ENCODE data around the gene ALPK1. TPM values are rescaled to one million over a fixed set of nuclear protein-coding genes. Genes with fewer than 3 reads are reported as not detected.
"Not testable (repeated sequence)": the region's sequence is repeated elsewhere in the genome, so short reads cannot be mapped to it uniquely, and the experiment has no call there.

ALPK1 gene
- total RNA-seq, 1 donor from 2014 or later = 27.0 TPM

DNA sequence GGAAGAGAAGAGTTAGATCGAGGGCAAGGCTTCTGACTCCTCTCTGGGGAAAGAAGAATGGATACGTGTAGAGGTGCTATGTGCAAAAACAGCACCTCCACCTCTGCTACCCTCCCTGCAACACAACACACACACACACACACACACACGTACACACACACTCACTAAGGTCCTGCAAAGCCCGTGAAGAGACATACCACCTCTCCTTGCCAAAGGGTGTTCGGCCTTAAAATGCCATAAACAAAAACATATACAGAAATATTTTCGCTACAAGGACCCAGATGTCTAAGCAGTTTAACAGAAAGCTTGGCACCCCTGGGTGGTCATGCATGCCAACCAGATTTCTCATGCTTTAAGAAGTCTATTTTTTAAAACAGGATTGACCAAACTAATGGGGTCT lies 13.0 kb upstream of the ALPK1 start:
- no peak for DNase-seq (ENCODE audit: low spot score)

DNA sequence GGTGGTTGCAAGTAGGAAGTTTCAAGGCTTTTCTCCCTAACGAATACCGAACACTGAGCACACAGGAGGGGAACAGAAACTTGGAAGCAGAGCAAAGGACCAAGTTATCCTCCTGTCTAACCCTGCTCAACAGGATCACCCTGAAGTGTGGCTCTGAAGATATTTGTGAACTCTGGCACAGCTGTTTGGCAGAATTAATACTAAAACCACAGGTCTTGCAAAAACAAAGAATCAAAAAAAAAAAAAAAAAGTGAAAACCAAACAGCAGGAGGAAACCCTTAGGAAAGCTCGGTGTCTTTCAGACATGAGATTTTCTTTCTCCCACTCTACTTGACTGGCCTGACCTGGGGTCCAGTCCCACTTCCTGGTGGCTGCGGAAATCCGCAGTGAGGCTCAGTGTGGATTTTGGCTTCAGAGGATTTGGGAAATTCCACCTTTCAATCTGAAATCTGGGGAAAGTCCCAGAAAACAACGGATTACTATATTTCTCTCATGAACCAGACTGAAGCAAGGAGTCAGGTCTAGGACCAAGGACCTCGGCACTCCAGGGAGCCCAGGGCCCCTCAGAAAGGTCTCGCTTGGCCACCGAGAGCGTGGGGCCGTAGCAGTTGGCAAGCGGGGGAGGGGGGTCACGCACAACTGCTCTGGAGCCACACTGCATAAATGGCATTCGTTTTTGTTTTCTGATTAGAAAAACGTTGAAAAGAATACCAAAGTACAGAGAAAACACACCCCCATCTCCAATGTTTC lies 12.3 kb upstream of the ALPK1 start:
- DNase-seq (ENCODE audit: low spot score) = peak; percentile 61

DNA sequence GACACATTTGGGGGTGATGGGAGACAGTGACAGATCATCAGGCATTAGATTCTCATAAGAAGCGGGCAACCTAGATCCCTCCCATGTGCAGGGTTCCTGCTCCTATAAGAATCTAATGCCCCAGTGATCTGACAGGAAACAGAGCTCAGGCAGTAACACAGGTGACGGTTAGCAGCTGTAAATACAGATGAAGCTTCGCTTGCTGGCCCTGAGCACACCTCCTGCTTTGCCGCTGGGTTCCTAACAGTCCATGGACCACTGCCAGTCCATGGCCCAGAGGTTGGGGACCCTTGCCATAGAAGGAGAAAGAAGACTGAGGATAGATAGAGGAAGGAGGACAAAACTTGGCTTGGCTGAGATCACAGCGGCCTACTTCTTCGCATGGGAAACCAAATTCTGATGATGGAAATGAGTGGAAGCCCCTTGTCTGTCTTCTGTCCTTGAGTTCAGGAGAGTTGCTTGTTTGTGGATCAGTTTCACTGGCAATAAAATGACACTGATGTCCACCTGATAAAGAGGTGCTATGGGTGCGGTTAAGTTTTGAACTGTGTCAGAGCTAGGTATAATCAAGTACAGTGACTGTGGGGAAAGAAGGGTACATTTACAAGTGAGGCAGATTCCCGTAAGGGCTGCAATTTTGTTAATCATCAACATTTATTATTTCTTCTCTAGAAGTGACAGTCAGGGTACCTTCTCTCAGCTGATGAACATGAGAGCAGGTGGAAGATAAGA lies 9.7 kb upstream of the ALPK1 start:
- DNase-seq (ENCODE audit: low spot score) = no peak

DNA sequence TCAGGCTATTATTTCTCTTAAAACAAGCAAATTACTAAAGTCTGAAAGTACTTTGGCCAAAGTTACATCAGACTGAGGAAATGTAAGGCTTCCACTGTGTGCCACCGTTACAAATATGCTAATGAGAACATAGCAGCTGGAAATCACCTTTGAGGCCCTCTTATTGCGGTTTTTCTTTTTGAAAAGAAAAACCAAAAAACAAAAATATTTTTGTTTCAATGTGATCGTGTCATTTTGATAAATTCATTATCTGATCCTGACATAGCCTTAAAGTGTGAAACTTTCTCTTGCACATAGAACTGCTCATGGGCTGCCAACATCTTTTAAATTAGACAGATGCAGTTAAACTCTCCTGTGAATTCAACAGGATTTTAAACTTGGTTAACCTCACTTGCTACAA lies 8.7 kb upstream of the ALPK1 start:
- DNase-seq (ENCODE audit: low spot score) = no peak

DNA sequence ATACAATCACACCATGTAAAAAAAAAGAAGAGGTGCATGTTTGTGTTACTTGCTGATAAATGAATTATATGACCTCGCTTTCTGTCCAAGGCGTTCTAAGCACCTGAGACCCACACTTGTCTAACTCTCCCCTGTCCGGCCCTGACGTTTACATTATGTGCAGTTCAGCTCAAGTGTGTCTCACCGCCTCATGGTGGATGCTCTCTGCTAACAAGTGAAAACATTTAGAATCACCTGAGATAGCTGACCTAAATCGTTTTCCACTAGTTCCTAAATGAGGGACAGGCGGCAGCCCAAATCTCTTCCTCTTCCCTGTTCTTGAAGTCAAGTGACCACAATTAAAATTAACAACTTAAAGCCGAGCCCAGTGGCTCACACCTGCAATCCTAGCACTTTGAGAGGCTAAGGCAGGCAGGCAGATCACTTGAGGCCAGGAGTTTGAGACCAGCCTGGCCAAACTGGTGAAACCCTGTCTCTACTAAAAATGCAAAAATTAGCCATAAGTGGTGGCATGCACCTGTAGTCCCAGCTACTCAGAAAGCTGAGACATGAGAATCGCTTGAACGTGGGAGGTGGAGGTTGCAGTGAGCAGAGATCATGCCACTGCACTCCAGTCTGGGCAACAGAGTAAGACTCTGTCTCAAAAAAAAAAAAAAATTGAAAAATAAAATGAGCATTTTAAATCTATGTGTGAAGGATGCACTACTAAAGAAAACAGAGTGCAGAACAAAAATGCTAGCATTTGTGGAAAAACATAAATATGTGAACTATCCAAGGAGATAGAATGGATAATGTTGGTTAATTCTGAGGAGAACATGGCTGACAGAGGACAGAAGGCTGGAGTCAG lies 7.5 kb upstream of the ALPK1 start:
- DNase-seq (ENCODE audit: low spot score) = no peak

DNA sequence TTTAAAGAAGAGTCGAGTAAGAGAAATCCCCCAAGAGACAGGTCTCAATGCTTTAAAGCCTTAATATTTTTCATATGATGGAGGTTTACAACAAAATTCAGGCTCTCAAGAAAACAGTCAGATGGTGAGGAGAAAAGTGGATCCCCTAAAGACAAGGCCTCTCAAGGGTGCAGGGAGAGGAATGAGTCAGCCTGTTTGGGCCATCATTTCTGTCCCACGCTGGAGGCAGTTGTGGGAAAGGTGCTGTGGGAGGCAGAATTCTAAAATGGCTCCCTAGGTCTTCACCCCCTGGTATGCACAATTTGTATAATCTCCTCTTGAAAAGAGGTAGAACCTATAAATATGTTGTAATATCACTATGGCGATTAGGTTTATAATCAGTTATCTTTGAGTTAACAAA lies 6.8 kb upstream of the ALPK1 start:
- DNase-seq (ENCODE audit: low spot score) = no peak

DNA sequence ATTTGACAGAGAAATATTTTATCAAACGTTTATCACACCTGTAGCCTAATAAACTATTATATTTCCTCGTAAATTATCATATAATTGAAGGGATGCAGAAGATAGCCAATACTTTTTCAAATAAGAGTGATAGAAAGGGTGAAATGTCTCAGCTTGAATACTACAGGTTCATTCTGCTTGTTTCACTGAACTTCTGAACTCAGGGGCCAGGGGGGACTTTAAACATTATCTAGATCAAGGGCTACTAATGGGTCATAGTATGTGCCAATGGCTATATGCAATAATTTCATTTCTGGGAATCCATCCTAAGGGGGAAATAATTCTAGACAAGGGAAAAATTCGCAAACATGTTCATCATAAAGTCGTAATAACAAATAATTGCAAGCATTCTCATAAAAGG lies 2.6 kb downstream of the ALPK1 start:
- no peak for DNase-seq (ENCODE audit: low spot score)

DNA sequence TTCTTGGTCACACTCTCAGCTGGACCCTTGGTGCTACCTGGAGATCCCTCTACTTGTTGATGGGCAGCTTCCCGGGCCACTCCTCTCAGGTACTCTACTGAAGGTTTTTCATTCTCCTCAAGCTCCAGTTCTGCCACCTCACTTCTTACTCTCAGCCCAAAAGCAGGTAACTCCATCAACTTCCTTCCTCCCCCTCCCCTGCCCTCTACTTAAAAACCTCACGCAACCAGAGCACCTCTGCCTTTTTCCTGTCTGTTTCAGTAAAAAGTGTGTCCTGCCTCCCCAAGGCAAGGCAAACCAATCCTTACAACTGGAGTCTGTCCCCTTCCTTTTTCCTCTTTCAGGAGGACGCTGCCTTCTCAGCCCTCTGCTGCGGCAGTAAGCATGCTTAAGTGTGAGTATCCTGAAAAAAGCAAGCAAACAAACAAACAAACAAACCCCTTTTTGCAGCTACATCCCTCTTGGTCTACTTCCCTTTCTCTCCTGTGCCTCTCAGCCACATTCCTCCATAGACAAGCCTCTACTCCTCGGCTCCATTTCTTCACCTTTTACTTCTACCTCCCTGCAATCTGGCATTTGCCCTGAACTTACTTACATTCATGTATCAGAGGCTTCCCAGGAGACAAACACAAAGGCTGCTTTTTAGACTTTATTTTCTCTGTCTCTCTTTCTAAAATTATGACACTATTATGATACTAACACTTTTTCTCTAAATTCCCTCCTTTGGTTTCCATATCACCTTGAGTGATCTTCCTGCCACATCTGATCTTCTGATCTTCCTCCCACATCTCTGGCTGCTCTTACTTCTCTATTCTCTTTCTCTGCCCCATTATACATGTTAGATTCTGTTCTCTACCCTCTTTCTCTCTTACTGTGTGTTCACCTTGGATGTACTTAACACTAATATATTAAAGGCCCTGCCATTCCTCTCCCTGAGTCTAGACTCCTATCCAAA lies 5.4 kb downstream of the ALPK1 start:
- DNase-seq (ENCODE audit: low spot score) = no peak

DNA sequence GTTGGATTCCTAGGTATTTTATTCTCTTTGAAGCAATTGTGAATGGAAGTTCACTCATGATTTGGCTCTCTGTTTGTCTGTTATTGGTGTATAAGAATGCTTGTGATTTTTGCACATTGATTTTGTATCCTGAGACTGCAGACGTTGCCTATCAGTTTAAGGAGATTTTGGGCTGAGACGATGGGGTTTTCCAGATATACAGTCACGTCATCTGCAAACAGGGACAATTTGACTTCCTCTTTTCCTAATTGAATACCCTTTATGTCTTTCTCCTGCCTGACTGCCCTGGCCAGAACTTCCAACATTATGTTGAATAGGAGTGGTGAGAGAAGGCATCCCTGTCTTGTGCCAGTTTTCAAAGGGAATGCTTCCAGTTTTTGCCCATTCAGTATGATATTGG lies 8.3 kb downstream of the ALPK1 start:
- not testable (repeated sequence) for DNase-seq (ENCODE audit: low spot score)

DNA sequence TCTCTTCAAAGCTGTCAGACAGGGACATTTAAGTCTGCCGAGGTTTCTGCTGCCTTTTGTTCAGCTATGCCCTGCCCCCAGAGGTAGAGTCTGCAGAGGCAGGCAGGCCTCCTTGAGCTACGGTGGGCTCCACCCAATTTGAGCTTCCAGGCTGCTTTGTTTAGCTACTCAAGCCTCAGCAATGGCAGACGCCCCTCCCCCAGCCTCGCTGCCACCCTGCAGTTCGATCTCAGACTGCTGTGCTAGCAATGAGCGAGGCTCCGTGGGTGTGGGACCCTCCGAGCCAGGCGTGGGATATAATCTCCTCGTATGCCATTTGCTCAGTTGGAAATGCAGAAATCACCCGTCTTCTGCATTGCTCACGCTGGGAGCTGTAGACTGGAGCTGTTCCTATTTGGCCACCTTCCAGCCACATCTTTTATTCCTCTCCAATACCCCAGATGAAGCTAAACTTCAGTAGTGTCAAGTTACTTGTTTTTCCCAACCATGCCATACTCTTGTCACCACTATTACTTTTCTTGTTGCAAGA lies 12.2 kb downstream of the ALPK1 start:
- peak; percentile 40 for DNase-seq (ENCODE audit: low spot score)

DNA sequence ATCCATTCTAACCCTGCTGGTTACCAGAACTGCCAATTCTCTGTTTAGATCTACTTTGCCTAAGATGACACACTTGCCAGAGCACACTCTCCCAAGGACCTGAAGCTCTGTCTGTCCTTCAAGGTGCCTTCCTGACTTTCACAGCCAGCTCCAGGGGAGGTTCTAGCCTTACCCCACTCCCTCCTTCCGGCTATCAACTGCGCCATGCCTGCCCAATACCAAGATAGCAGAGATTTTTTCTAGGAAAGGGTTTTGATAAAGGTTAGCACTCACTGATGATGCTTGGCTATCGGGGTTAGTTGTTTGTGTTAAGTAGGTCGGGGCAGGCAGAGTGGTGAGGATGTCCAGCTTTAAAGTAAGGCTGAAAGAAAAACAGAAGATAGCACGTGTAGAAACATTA lies 14.3 kb downstream of the ALPK1 start:
- no peak for DNase-seq (ENCODE audit: low spot score)

DNA sequence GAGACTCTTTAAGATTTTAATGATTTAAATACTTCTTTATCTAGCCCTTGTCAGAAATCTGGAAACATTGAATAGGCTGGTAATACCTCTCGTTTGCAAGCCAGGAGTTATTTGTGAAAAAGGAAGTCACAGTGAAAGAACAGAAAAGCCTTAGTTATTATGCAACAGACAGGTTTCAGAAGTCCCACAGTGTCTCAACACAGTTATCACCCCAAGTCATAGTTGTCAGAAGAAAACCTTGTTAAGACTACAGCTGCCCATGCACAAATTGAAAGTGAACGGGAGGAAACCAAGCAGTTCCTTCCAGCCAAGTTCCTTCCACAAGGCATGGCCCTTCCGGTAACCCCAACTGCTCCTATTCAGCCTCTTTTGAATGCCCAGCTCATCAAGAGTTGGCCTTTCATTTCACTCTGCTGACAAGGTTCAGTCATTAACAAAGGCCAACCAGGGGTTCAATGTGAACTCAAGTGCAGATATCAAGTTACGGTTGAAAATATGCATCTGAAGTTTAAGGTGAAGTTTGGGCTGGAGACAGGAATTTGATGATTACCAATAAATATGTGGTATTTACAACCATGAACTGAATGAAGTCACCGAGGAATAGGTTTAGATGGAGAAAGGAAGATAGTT lies 15.6 kb downstream of the ALPK1 start:
- DNase-seq (ENCODE audit: low spot score) = peak; percentile 20

DNA sequence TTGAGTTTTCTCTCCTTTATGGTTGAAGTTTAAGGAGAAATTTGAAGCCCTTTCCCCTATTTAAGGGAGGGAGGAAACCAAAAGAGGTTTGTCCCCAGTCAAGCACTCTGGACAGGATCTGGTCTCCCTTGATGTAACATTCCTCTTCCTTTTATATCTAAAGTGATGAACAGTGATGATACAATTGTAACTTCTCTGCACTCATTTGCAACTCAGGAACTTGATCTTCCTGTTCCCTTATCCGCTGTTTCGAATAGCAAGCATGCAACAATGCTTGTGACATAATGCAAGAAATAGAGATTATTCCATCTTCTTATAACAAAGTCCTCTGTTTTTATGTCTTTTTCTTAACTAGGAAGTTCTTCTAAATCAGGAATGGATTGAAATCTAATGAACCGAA lies 18.3 kb downstream of the ALPK1 start:
- no peak for DNase-seq (ENCODE audit: low spot score)

DNA sequence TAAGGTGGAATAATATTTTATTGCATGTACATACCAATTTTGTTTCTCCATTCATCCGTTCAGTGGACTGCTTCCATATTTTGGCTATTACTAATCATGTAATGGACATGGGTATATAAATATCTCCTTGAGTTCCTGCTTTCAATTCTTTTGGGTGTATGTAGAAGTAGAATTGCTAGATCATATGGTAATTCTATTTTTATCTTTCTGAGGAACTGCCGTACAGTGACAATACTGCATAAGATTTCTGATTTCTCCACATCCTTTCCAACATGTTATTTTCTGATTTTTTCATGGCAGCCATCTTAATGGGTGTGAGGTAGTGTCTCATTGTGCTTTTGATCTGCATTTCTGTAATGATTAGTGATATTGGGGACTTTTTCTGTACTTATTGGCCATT lies 19.2 kb downstream of the ALPK1 start:
- DNase-seq (ENCODE audit: low spot score) = no peak

DNA sequence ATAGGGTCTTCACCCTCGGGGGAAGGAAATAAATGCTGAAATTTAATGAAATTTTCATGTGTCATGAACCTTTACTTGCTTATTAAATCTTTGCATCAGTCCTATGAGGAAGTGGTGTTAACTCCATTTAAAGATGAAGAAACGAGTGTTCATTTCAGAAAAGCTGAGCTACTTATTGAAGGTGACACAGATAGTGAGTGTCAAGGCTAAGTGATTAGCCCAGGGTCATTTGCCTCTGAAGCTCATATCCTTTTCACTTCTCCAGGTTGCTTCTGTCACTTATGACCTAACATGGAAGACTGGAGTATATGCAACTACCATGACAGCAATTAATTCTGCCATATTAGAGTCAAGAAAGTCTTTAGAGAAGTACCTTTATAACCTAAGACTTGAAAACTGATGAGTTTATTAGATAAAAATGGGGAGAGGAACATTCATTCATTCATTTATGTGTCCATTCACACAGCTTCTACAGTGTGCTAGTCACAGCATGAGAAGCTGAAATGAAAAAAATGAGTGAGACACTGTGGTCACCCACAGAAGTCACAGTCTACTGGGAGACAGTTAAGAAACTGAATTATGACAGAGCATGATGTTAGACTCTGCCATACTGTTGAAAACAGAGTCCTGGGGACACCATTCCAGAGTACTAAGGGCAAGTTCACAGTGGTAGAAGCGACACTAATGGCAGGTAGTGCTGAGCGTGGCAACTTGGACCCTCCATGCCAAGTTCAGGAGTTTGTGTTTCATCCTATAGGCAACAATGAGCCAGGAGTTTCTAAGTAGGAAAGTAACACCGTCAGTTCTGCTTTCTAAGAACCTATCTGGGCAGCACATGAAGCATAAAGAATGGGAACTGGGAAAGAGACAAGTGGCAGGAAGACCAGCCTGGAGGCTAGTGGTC lies 21.3 kb downstream of the ALPK1 start:
- DNase-seq (ENCODE audit: low spot score) = no peak

DNA sequence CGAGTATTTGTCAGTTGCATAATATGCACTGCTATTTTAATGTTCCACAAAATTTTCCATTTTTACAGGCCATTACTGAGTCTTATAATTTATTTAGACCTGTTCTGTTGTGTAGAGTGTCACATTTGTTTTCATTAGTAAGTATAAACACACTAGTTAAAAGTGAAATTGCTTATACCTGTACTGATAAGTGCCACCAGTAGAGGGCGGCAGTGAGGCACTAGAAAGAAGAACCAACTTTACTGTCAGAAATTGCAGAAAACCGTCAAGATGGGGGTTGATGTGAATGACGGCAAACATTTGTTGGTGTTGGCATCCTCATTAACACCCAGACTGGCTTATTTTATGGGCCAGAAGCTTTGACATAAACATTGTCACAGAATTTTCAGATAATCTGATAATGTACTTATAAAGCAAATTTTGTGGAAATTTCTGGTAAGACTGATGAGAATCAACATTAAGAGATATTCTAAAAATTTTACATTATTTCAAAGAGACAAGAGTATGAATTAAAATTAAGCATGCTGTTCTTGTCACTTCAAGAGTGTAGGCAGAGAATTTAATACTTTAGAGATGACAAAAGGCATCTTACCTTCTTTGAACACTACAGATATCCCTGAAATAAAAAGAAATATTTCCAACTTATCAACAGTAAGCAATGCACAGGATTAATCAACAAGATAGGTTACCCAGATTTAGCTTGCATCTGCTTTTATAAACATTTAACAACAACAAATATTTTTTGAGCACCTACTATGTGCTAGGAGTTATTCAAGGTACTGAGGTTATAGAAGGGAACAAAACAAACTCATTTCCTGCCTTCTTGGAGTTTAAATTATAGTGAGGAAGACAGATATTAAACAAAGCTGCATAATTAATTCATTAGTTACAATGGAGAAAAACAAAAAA lies 24.9 kb downstream of the ALPK1 start:
- peak; percentile 51 for DNase-seq (ENCODE audit: low spot score)

DNA sequence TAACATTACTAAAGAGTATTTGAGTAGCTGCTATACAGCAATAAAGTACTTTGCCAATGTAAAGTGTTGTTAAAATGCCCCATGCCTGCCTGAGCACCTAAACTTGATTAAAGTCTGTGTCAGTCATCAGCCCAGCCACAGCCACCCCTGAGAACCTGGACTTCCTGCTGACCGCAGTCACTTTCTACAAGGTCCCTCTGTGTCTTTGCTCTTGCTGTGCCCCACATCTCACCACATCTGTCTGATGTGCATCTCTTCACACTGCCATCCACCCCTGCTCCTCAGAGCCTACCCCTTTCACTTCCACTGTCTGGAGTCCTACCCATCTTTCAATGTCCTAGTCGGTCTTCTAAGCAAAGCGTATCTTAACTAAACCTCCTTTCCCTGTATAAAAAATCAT lies 25.7 kb downstream of the ALPK1 start:
- no peak for DNase-seq (ENCODE audit: low spot score)

DNA sequence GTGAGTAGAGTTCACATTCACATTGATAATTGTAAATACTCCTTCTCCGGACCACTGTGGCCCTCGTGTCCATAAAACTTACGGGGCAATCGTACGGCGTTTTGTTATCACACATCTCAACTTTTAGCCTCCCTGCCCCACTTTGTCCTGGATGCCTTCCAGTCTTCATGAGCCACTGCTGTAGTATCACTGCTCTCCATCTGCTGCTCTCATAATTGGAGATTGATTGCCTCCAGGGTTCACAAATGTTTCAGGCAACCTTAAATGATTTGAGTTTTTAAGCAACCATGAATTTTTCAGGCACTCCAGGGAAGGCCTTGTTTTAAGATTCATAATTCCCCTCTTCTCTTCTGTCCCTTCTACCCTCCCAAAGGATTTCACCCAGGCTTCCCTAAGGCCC lies 28.4 kb downstream of the ALPK1 start:
- no peak for DNase-seq (ENCODE audit: low spot score)
